ENCODE measurements around the gene ADPRHL1.

The ADPRHL1 gene

GRCh38 chr13:113452942-113453901, at the start of gene ADPRHL1:
Gene ADPRHL1, minus strand, starts transcription at chr13:113453488. Its CDS starts 51 bp downstream, at chr13:113453437.
- no peak for DNase-seq

GRCh38 chr13:113502686-113503085, 49.4 kb upstream of the ADPRHL1 start:
- no peak for DNase-seq

DNA sequence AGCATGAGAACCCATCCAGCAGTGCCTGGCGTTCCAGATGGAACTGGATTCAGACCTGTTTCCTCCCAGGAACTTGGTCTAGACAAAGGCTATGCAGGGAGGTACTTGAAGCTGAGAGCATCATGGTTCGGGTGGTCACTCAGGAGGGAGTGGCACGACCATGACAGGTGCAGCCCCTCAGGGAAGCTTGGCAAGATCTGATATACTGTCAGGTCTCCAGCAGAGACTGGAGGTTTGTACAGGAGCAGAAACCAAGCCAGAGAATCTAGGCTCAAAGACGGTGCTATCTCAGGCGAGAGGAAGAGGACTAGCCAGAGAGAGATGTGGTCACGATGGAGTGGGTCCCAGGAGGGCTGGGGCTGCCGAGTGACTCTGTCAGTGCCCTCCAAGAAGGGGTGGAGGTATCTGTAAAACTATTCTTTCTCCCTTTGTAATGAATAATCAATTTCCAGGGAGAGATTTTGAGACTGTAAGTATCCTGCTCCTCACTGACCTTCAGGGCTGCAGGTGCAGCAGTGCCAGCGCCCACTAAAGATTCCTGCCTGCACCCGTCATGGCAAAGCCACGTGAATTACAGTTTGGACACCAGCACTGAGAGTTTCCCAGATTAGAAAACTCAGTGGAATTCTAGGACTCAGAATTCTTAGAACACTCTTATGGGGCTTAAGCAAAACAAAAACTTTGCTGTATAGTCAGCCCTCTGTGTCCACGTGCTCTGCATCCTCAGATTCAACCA, 47.4 kb upstream of the ADPRHL1 start:
- no peak for DNase-seq

GRCh38 chr13:113499936-113500335, 46.6 kb upstream of the ADPRHL1 start:
- DNase-seq = no peak

GRCh38 chr13:113498905-113499304, 45.6 kb upstream of the ADPRHL1 start:
- DNase-seq = no peak

DNA sequence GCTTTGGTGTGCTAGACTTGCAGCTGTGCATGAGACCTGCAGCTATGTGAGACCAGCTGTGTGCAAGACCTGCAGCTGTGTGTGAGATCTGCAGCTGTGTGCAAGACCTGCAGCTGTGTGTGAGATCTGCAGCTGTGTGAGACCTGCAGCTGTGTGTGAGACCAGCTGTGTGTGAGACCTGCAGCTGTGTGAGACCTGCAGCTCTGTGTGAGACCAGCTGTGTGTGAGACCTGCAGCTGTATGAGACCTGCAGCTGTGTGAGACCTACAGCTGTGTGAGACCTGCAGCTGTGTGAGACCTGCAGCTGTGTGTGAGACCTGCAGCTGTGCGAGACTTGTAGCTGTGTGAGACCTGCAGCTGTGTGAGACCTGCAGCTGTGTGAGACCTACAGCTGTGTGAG, 43.9 kb upstream of the ADPRHL1 start:
- no peak for DNase-seq

DNA sequence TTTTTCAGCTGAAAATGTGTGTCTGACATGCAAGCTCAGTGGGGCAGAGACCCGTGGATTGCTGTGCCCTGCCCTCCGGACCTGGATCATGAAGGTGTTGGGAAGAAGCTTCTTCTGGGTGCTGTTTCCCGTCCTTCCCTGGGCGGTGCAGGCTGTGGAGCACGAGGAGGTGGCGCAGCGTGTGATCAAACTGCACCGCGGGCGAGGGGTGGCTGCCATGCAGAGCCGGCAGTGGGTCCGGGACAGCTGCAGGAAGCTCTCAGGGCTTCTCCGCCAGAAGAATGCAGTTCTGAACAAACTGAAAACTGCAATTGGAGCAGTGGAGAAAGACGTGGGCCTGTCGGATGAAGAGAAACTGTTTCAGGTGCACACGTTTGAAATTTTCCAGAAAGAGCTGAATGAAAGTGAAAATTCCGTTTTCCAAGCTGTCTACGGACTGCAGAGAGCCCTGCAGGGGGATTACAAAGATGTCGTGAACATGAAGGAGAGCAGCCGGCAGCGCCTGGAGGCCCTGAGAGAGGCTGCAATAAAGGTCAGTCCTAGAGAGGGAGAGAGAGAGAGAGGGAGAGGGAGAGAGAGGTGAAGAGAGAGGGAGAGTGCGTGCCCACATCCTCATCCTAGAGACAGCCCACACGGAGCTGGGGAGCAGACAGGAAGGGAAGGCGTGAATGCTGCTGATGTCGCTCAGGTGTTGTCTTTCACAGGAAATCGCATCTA, 42.4 kb upstream of the ADPRHL1 start:
- DNase-seq = no peak

- no peak for DNase-seq
Measured at GRCh38 chr13:113493315-113493951, 40.1 kb upstream of the ADPRHL1 start.

DNA sequence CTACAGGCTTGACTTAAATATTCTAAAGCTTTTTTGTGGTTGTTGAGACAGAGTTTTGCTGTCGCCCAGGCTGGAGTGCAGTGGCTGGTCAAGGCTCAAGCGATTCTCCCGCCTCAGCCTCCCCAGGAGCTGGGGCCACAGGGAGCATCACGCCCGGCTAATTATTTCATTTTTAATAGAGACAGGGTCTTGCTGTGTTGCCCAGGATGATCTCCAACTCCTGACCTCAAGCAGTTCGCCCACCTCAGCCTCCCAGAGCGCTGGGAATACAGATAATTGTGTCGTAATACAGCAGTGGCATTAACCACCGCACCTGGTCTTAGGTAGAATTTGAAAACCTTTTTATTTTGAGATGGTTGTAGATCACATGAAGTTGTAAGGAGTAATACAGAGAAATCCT, 38.7 kb upstream of the ADPRHL1 start:
- no peak for DNase-seq

DNA sequence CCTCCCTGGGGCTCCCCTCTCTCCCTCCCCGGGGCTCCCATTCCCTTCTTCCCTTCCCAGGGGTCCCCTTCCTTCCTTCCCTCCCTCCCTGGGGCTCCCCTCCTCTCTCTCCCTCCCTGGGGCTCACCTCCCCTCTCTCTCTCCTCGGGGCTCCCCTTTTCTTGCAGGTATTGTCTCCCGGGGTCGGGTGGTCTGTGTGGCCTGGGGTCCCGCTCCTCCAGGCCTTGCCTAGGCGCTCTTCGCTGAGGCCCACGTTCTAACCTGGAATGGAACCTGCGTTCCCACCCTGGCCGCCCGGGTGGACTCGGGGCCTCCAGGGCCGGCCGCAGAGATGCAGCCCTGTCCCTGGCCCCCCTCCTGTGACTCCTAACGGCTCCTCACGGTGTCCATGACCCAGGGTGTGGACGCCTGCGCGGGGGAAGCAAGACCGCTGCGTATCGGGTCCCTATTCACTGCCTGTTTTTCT, 38.2 kb upstream of the ADPRHL1 start:
- no peak for DNase-seq

DNA sequence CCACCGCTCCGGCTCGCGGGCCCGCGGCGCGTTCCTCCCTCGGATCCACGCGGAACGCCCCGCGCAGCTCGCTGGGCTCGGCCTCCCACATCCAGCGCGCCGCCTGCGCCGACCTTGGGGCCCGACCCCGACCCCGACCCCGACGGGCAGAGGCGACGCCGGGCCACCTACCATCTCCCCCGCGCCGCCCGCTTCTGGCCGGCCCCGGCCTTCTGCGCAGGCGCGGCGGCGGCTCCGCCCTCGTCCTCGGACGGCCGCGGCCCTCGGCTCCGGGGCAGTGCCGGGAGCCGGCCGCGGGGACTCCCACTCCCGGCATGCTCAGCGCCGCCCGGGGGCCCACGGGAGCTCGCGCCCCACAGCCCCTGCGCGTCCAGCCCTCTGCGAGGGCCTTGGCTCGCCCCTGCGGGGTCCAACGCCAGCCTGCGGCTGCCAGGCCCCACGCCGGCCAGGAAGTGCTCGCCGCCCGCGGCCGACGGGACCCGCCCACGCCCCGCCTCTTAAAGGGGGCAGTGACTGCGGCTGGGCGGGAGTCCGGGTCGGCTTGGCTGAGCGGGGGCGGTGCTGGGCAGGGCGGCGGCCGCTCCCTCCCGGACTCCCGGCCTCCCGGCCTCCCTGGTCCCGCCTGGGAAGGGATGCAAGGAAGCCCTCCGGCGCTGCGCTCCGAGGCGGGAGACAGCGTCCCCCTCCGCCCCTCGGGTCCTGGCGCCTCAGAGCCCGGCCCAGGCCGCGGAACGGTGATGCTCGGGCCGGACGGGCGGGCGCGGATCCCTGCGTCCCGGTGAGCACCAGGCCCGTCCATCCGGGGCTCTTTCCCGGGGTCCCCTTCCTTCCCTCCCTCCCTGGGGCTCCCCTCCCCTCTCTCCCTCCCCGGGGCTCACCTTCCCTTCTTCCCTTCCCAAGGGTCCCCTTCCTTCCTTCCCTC, 37.5 kb upstream of the ADPRHL1 start, which contains the start of gene DCUN1D2:
Gene DCUN1D2 (minus strand): TSS at position 216 of the 922 bp plus-strand sequence. CDS start 42 bp downstream, at position 174.
- peak; percentile 46 for DNase-seq

DNA sequence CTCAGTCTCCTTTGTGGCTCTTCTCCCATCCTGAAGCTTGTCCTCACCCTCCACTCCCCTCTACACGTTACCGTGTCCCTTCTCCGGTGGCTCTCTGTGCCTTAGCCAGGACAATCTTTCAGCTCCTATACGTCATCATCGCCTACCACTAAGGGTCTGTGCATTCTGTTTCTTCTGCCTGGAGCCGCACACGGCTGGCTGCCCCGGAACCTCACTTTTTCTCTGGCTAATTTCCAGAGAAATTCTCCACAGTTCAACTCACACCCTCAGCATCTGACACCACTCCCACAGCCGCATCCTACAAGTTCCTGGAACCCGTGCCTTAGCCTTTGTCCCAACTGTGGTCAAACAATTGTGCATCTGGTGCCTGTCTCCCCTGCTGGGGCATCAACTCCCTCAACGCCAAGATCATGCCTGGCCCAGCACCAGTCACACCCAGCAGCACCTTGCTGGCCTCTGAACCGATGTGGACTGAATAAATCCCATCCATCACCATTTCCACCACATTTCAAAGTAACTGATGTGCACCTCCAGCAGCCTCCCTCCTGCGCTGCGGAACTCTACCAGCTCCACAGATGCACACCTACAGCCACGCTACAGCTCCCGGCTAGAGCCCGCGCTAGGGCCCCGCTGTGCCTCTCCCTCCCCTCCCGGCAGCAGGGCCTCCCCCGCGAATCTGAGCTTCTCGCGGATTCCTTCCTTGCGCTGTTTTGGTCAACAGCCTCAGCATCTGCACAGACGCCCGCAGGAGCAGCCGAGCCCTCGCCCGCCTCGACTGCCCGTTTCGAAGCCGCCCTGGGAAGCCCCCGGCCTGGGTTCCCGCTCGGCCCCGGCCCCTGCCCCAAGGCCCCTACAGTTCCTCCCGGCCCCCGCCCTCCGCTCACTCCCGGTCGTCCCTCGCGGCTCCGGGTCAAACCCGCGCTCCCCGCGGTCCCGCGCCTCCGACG, 36.5 kb upstream of the ADPRHL1 start:
- no peak for DNase-seq

DNA sequence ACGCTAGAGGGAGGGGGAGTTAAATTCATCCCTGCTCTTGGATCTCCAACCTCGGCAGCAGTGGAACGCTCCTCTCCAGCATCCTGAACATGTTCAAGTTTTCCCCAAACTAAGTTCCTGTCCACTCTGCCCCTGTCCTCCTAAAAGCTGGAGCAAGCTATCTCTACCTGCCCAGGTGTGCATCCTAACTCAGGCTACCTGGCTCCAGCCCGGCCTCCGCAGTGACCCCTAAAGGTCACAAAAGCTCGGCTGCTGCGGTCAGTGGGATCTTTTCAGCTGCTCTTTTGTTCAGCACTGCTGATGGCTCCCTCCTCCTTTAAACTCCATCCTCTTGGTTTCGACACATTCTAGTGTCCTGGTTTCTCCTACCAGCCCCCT, 35.9 kb upstream of the ADPRHL1 start:
- DNase-seq = no peak

- DNase-seq = no peak
Measured at GRCh38 chr13:113488283-113488682, 35.0 kb upstream of the ADPRHL1 start.

- no peak for DNase-seq
Measured at GRCh38 chr13:113486698-113487097, 33.4 kb upstream of the ADPRHL1 start.

GRCh38 chr13:113485545-113485944, 32.3 kb upstream of the ADPRHL1 start:
- no peak for DNase-seq

- DNase-seq = no peak
Measured at GRCh38 chr13:113483504-113484293, 30.4 kb upstream of the ADPRHL1 start.

DNA sequence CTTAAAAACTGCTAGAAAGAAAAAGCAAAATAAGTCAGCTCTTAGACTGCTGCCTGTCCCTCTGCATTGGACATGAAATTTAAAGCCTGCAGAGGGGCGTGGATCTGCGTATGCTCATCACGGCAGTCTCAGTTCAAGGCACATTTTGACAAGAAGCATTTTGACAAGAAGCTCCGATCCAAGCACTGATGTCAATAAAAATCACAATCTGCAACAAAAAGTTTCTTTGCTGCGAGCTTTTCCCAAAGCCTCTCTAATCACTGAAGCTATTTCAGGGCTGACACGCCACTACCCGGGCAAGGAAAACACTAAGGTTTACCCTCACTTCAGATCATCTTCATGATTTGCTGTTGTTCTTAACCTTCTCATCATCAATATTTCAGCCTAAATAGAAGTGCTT, 29.8 kb upstream of the ADPRHL1 start:
- DNase-seq = no peak

- no peak for DNase-seq
Measured at GRCh38 chr13:113479179-113479578, 25.9 kb upstream of the ADPRHL1 start.

Data from NCI-H1694 treated with DMSO at 0.1 percent for 48 hours (cell line).